HCT116 (cell line): ENCODE data around the gene MEP1B. TPM values are rescaled to one million over a fixed set of nuclear protein-coding genes. Genes with fewer than 3 reads are reported as not detected.

Source experiments
- ATAC-seq: fragments of 200-7000 bp; cut with Tn5 transposase; 2 replicates; pipeline ENCODE4 v1.9.1; 2020; ENCODE audit warnings: mild to moderate bottlenecking, moderate library complexity
- BruUV-seq: library from RNA; stranded (reverse); fragments of 400-500 nt; replicated peaks from 2 replicates; lab custom pipeline; 2021; lab: Mats Ljungman, UMichigan
- CTCF ChIA-PET: fragments of 300-600 bp; sonication (Branson Sonifier 250); formaldehyde crosslinking; loops from one replicate; lab custom pipeline; 2021; ENCODE audit warnings: antibody characterized with exemption; lab: Charles Lee
- POLR2A ChIA-PET: fragments of 300-600, 350-600 bp; sonication (Branson Sonifier 250); formaldehyde crosslinking; loops from one replicate; lab custom pipeline; 2021; ENCODE audit warnings: antibody characterized with exemption; lab: Charles Lee
- RAD21 ChIA-PET, 2 experiments: fragments of 300-600 bp; sonication (Branson Sonifier 250); formaldehyde crosslinking; loops; one replicate each; lab custom pipeline; 2023; ENCODE audit warnings: low total read pairs in 2 of 2; ENCODE audit not compliant: uncharacterized antibody in 2 of 2, unreplicated experiment in 2 of 2, low non-redundant PET in 1 of 2; lab: Charles Lee
- DNase-seq: peaks from one replicate; pipeline ENCODE4 v3.0.0-alpha.2; 2010; ENCODE audit warnings: low read depth, low spot score
- H2AFZ ChIP-seq: fragments of 200-600 bp; shearing (Covaris generic), sonication (generic); 2 replicates; pipeline ENCODE4 v1.6.1; 2017; ENCODE audit warnings: low read depth, mixed run types, mixed read lengths, antibody characterized with exemption, low read length; ENCODE audit not compliant: poor library complexity, severe bottlenecking
- H3K27ac ChIP-seq: 2 replicates; pipeline ENCODE4 v1.5.1; 2012; ENCODE audit warnings: low read depth, low read length
- H3K27me3 ChIP-seq: fragments of 200-600 bp; sonication (generic); 2 replicates; pipeline ENCODE4 v1.6.1; 2016; ENCODE audit warnings: mixed run types, low read length, mixed read lengths; ENCODE audit not compliant: insufficient read depth
- H3K36me3 ChIP-seq, 2 experiments: fragments of 200-500 bp in 1 of 2; fragments of 200-600 bp in 1 of 2; sonication (Bioruptor generic) in 1 of 2; sonication (generic) in 1 of 2; 2 replicates each; pipeline versions ENCODE4 v1.5.1 to v1.6.1; 2014 to 2016; ENCODE audit warnings: low read length in 2 of 2, inconsistent platforms in 1 of 2, mixed read lengths in 1 of 2, mixed run types in 1 of 2; ENCODE audit not compliant: insufficient read depth in 2 of 2, control insufficient read depth in 1 of 2
- H3K4me1 ChIP-seq, 2 experiments: fragments of 200-600 bp in 1 of 2; sonication (generic) in 1 of 2; 2 replicates each; pipeline versions ENCODE4 v1.5.1 to v1.6.1; 2012 to 2017; ENCODE audit warnings: low read length in 2 of 2, inconsistent platforms in 1 of 2, mild to moderate bottlenecking in 1 of 2, mixed read lengths in 1 of 2, mixed run types in 1 of 2, moderate library complexity in 1 of 2; ENCODE audit not compliant: insufficient read depth in 2 of 2, control insufficient read depth in 1 of 2
- H3K4me2 ChIP-seq: fragments of 200-600 bp; sonication (generic); 2 replicates; pipeline ENCODE4 v1.6.1; 2017; ENCODE audit warnings: mixed run types, low read length, mixed read lengths
- H3K4me3 ChIP-seq, 2 experiments: fragments of 200-600 bp in 1 of 2; sonication (generic) in 1 of 2; replicated peaks in 1 of 2; 2 replicates each; pipeline ENCODE4 v1.5.1; 2011 to 2016; ENCODE audit warnings: low read length in 2 of 2, control low read depth in 1 of 2, low read depth in 1 of 2, mild to moderate bottlenecking in 1 of 2, mixed read lengths in 1 of 2, mixed run types in 1 of 2
- H3K79me2 ChIP-seq: fragments of 200-600 bp; sonication (generic); 2 replicates; pipeline ENCODE4 v1.6.1; 2017; ENCODE audit warnings: mild to moderate bottlenecking, mixed run types, low read length, moderate library complexity, mixed read lengths; ENCODE audit not compliant: insufficient read depth
- H3K9ac ChIP-seq: fragments of 200-600 bp; sonication (generic); 2 replicates; pipeline ENCODE4 v1.6.1; 2016; ENCODE audit warnings: low read length, mixed read lengths
- H3K9me2 ChIP-seq: fragments of 200-600 bp; sonication (generic), shearing (Covaris generic); 2 replicates; pipeline ENCODE4 v1.6.1; 2017; ENCODE audit warnings: mixed run types, mild to moderate bottlenecking, moderate library complexity; ENCODE audit not compliant: insufficient read depth
- H3K9me3 ChIP-seq, 2 experiments: fragments of 200-500 bp in 1 of 2; fragments of 200-600 bp in 1 of 2; sonication (Bioruptor generic) in 1 of 2; sonication (generic) in 1 of 2; 2 replicates each; pipeline ENCODE4 v1.6.1; 2014 to 2017; ENCODE audit warnings: low read length in 2 of 2, mixed read lengths in 2 of 2, inconsistent platforms in 1 of 2, low read depth in 1 of 2, mild to moderate bottlenecking in 1 of 2, mixed run types in 1 of 2, moderate library complexity in 1 of 2; ENCODE audit not compliant: control insufficient read depth in 1 of 2, insufficient read depth in 1 of 2
- H4K20me1 ChIP-seq: fragments of 200-600 bp; sonication (generic), shearing (Covaris generic); 2 replicates; pipeline ENCODE4 v1.6.1; 2017; ENCODE audit warnings: mixed run types, mild to moderate bottlenecking, moderate library complexity; ENCODE audit not compliant: insufficient read depth
- CBX3 ChIP-seq: IDR thresholded peaks from 2 replicates; pipeline ENCODE4 v1.6.1; 2012; ENCODE audit warnings: low read depth
- CTCF ChIP-seq, 3 experiments: fragments of 200-600 bp in 1 of 3; sonication (generic) in 1 of 3; IDR thresholded peaks in 2 of 3; conservative IDR thresholded peaks in 1 of 3; 2 replicates each; pipeline ENCODE4 v1.5.1; 2012 to 2017; ENCODE audit warnings: low read depth in 2 of 3, low read length in 2 of 3, antibody characterized with exemption in 1 of 3, borderline replicate concordance in 1 of 3, control low read depth in 1 of 3, mild to moderate bottlenecking in 1 of 3, mixed read lengths in 1 of 3, mixed run types in 1 of 3, moderate library complexity in 1 of 3; ENCODE audit not compliant: insufficient read depth in 1 of 3
- ELF1 ChIP-seq: IDR thresholded peaks from 2 replicates; pipeline ENCODE4 v1.6.1; 2012; ENCODE audit warnings: low read depth, borderline replicate concordance
- JUND ChIP-seq: IDR thresholded peaks from 2 replicates; pipeline ENCODE4 v1.6.1; 2012
- POLR2AphosphoS5 ChIP-seq: IDR thresholded peaks from 2 replicates; pipeline ENCODE4 v1.6.1; 2011; ENCODE audit warnings: mild to moderate bottlenecking, low read depth, low read length, moderate library complexity
- SRF ChIP-seq: IDR thresholded peaks from 2 replicates; pipeline ENCODE4 v1.6.1; 2012; ENCODE audit warnings: low read depth
- TCF7L2 ChIP-seq: IDR thresholded peaks from 2 replicates; pipeline ENCODE4 v1.7.0; 2011; ENCODE audit warnings: borderline replicate concordance, inconsistent platforms; ENCODE audit not compliant: insufficient read depth, insufficient read length; ENCODE audit errors: extremely low read depth
- ZFX ChIP-seq: fragments of 450-650 bp; IDR thresholded peaks from 2 replicates; pipeline ENCODE4 v1.6.1; 2017
- intact Hi-C: fragments of 100-400 bp; cut with micrococcal nuclease; formaldehyde crosslinking; loops from 2 replicates; pipeline ENCODE4 v1.10.0; 2022
- total RNA-seq: library from RNA; stranded (reverse); gene quantifications from one replicate; pipeline ENCODE4 v1.2.1, GENCODE V29; 2021; ENCODE audit not compliant: unreplicated experiment
- TF ChIP-seq, protein P1 (sequence below): IDR thresholded peaks from 2 replicates; pipeline ENCODE4 v1.6.1; 2012

The MEP1B gene
- total RNA-seq, 1 experiment from 2014 or later: not detected

GRCh38 chr18:32237049-32237448 is 47.2 kb downstream of the MEP1B start:
- no peak overlapping the region for H3K4me2 ChIP-seq
- DNase-seq: no peak
- BruUV-seq: no TSS peak

GRCh38 chr18:32238635-32239268 is 48.9 kb downstream of the MEP1B start:
- ATAC-seq: no peak; the same call in 1 of the 2 replicates
- intact Hi-C loops: no loop called here
- no peak overlapping the region for H3K27ac ChIP-seq
- TF ChIP-seq, protein P1, sequence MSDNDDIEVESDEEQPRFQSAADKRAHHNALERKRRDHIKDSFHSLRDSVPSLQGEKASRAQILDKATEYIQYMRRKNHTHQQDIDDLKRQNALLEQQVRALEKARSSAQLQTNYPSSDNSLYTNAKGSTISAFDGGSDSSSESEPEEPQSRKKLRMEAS: no peak
- TF ChIP-seq ZFX (no peak), CTCF (IDR thresholded peaks at IDR 0.05 in 2 of 3, conservative IDR thresholded peaks at IDR 0.05 in 1 of 3; ENCODE audit: borderline replicate concordance in 1 of 3, insufficient read depth in 1 of 3, low read depth in 2 of 3, low read length in 2 of 3) (peak in 1 of 3 experiments; percentile 18; a peak in 2 of 6 replicates), CBX3 (no peak), JUND (no peak)
- peaks cover 4% of the 10 kb centered on the region; the same call in 1 of the 2 replicates for H3K27me3 ChIP-seq
- no TSS peak for BruUV-seq
- ChIA-PET POLR2A (no interaction called here), CTCF (interaction anchor here (1.5 to 1.9 kb wide), 3 partner anchors 11 to 310 kb away, joined by 3 to 6 read pairs (median 5); no protein-coding TSS in a partner anchor), RAD21 (no interaction called here)
- no peak overlapping the region for H3K9ac ChIP-seq
- H3K9me3 ChIP-seq: no peaks in the 10 kb centered on the region
- no peaks in the 10 kb centered on the region for H3K9me2 ChIP-seq
- H2AFZ ChIP-seq: no peak overlapping the region
- no peak overlapping the region for H3K4me2 ChIP-seq
- DNase-seq: no peak
- H3K4me1 ChIP-seq: no peaks in the 10 kb centered on the region; a peak in 1 of 4 replicates
- H4K20me1 ChIP-seq: no peaks in the 10 kb centered on the region; the same call in 1 of the 2 replicates
- H3K79me2 ChIP-seq: no peaks in the 10 kb centered on the region
- H3K4me3 ChIP-seq: no peak overlapping the region
- no peaks in the 10 kb centered on the region for H3K36me3 ChIP-seq

More at GRCh38 chr18:32237049-32237448, 47.2 kb downstream of the MEP1B start:
- no peaks in the 10 kb centered on the region for H3K9me2 ChIP-seq
- no peaks in the 10 kb centered on the region for H3K79me2 ChIP-seq
- H3K36me3 ChIP-seq: no peaks in the 10 kb centered on the region
- no peaks in the 10 kb centered on the region; a peak in 1 of 4 replicates for H3K4me1 ChIP-seq
- CTCF ChIA-PET: no interaction called here
- H3K27ac ChIP-seq: no peak overlapping the region
- POLR2A ChIA-PET: no interaction called here
- H2AFZ ChIP-seq: no peak overlapping the region
- H3K4me3 ChIP-seq: no peak overlapping the region
- no peak for ATAC-seq
- H3K9me3 ChIP-seq: no peaks in the 10 kb centered on the region
- H4K20me1 ChIP-seq: no peaks in the 10 kb centered on the region; the same call in 1 of the 2 replicates
- RAD21 ChIA-PET: no interaction called here
- no peak for TF ChIP-seq TCF7L2
- TF ChIP-seq ELF1: no peak
- no peak for TF ChIP-seq SRF
- TF ChIP-seq POLR2AphosphoS5: no peak
- intact Hi-C loops: no loop called here
- H3K9ac ChIP-seq: no peak overlapping the region
- no peaks in the 10 kb centered on the region for H3K27me3 ChIP-seq
